CD14-positive monocyte (primary cell): ENCODE results near the gene ADGRF5. TPM values are rescaled to one million over a fixed set of nuclear protein-coding genes. Genes with fewer than 3 reads are reported as not detected.

Experiments used
- DNase-seq, 3 donors: peaks; one replicate each; pipeline ENCODE4 v3.0.0-alpha.2; 2011 to 2022
- H2AFZ ChIP-seq: 2 replicates; pipeline ENCODE4 v1.6.0; 2012; ENCODE audit warnings: mild to moderate bottlenecking, low read depth, low read length, inconsistent platforms; ENCODE audit not compliant: insufficient read depth, poor library complexity, severe bottlenecking
- H3K27ac ChIP-seq, 2 donors: 1 replicate in 1 of 2; 2 replicates in 1 of 2; pipeline ENCODE4 v1.5.1; 2012 to 2013; ENCODE audit warnings: low read length in 2 of 2, control low read depth in 1 of 2, inconsistent platforms in 1 of 2, low read depth in 1 of 2, mild to moderate bottlenecking in 1 of 2
- H3K27me3 ChIP-seq, 2 donors: one replicate each; pipeline versions ENCODE4 v1.6.0 to v1.6.1; 2011 to 2013; ENCODE audit warnings: low read length in 2 of 2; ENCODE audit not compliant: control insufficient read depth in 2 of 2, insufficient read depth in 2 of 2
- H3K36me3 ChIP-seq, 2 donors: replicated peaks in 1 of 2; 1 replicate in 1 of 2; 2 replicates in 1 of 2; pipeline versions ENCODE4 v1.5.1 to v1.6.1; 2012 to 2013; ENCODE audit warnings: low read length in 2 of 2, control low read depth in 1 of 2, inconsistent platforms in 1 of 2, mild to moderate bottlenecking in 1 of 2; ENCODE audit not compliant: insufficient read depth in 2 of 2, control insufficient read depth in 1 of 2
- H3K4me1 ChIP-seq, 2 donors: 1 replicate in 1 of 2; 2 replicates in 1 of 2; pipeline versions ENCODE4 v1.5.1 to v1.6.1; 2012 to 2013; ENCODE audit warnings: low read length in 2 of 2, control low read depth in 1 of 2, inconsistent platforms in 1 of 2, mild to moderate bottlenecking in 1 of 2, moderate library complexity in 1 of 2; ENCODE audit not compliant: insufficient read depth in 2 of 2, control insufficient read depth in 1 of 2
- H3K4me2 ChIP-seq: replicated peaks from 2 replicates; pipeline ENCODE3; 2012; ENCODE audit warnings: low read length, moderate library complexity, mild to moderate bottlenecking; ENCODE audit not compliant: poor library complexity, severe bottlenecking; ENCODE audit errors: extremely low read depth
- H3K4me3 ChIP-seq, 3 experiments: fragments of 200-600 bp in 1 of 3; sonication (generic) in 1 of 3; replicated peaks in 1 of 3; 1 replicate in 2 of 3; 2 replicates in 1 of 3; pipeline ENCODE4 v1.5.1; 2011 to 2013; ENCODE audit warnings: low read length in 3 of 3, mild to moderate bottlenecking in 3 of 3, control low read depth in 2 of 3, low read depth in 2 of 3, inconsistent platforms in 1 of 3, moderate library complexity in 1 of 3
- H3K79me2 ChIP-seq: 2 replicates; pipeline ENCODE4 v1.6.0; 2012; ENCODE audit warnings: mild to moderate bottlenecking, control low read depth, inconsistent platforms, low read length, moderate library complexity; ENCODE audit not compliant: insufficient read depth
- H3K9ac ChIP-seq: 2 replicates; pipeline ENCODE4 v1.6.0; 2017; ENCODE audit warnings: low read length, mild to moderate bottlenecking; ENCODE audit not compliant: insufficient read depth, poor library complexity, severe bottlenecking
- H3K9me3 ChIP-seq, 2 donors: replicated peaks in 1 of 2; 1 replicate in 1 of 2; 2 replicates in 1 of 2; pipeline versions ENCODE4 v1.5.1 to v1.6.1; 2012 to 2013; ENCODE audit warnings: low read length in 2 of 2, control low read depth in 1 of 2; ENCODE audit not compliant: control insufficient read depth in 1 of 2, insufficient read depth in 1 of 2
- H4K20me1 ChIP-seq: 2 replicates; pipeline ENCODE4 v1.6.0; 2012; ENCODE audit warnings: mild to moderate bottlenecking, low read length, control low read depth, moderate library complexity; ENCODE audit not compliant: insufficient read depth
- H3K27ac Mint-ChIP-seq, 7 donors: one replicate each; pipeline ENCODE4 v1.8.0; 2020; ENCODE audit warnings: mild to moderate bottlenecking in 7 of 7, mixed read lengths in 7 of 7, moderate library complexity in 6 of 7, inconsistent platforms in 2 of 7
- H3K27me3 Mint-ChIP-seq, 3 donors: one replicate each; pipeline ENCODE4 v1.8.0; 2021 to 2022; ENCODE audit warnings: low read depth in 3 of 3, mild to moderate bottlenecking in 3 of 3, mixed read lengths in 3 of 3, moderate library complexity in 3 of 3, inconsistent platforms in 1 of 3
- H3K36me3 Mint-ChIP-seq, 2 donors: one replicate each; pipeline ENCODE4 v1.8.0; 2020; ENCODE audit warnings: mixed read lengths in 2 of 2, inconsistent platforms in 1 of 2, mild to moderate bottlenecking in 1 of 2
- H3K4me1 Mint-ChIP-seq: one replicate; pipeline ENCODE4 v1.8.0; 2020; ENCODE audit warnings: mild to moderate bottlenecking, mixed read lengths
- H3K4me3 Mint-ChIP-seq, 2 donors: one replicate each; pipeline ENCODE4 v1.8.0; 2020; ENCODE audit warnings: mild to moderate bottlenecking in 2 of 2, mixed read lengths in 2 of 2, moderate library complexity in 1 of 2
- H3K9me3 Mint-ChIP-seq, 7 donors: one replicate each; pipeline ENCODE4 v1.8.0; 2020 to 2022; ENCODE audit warnings: mixed read lengths in 7 of 7, mild to moderate bottlenecking in 6 of 7, moderate library complexity in 6 of 7, inconsistent platforms in 2 of 7
- WGBS: methylation state at CpG from one replicate; pipeline ENCODE4 v1.1.5; 2013; ENCODE audit warnings: missing lambda C conversion rate; ENCODE audit not compliant: insufficient coverage; 5-methylcytosine and 5-hydroxymethylcytosine counted together
- intact Hi-C, 2 donors: fragments of 100-400 bp; cut with micrococcal nuclease; formaldehyde crosslinking; loops; one replicate each; pipeline versions ENCODE4 v1.15.0 to v1.15.1; 2023
- polyA plus RNA-seq, 3 donors: library from polyadenylated mRNA; depleted of rRNA in 1 of 3; unstranded in 2 of 3; stranded (reverse) in 1 of 3; fragments of 300-500 nt in 2 of 3; fragments of >200 nt in 1 of 3; fragmentation: Illumina TruSeq in 2 of 3; gene quantifications; 1 replicate in 2 of 3; 2 replicates in 1 of 3; pipeline ENCODE4 v1.2.3, GENCODE V29; 2012 to 2021
- TF ChIP-seq, protein P1 (sequence below): fragments of 200-600 bp; IDR thresholded peaks from one replicate; pipeline ENCODE4 v1.8.0; 2022; ENCODE audit warnings: antibody characterized with exemption, mild to moderate bottlenecking

The ADGRF5 gene
- polyA plus RNA-seq, 3 donors: not detected

DNA sequence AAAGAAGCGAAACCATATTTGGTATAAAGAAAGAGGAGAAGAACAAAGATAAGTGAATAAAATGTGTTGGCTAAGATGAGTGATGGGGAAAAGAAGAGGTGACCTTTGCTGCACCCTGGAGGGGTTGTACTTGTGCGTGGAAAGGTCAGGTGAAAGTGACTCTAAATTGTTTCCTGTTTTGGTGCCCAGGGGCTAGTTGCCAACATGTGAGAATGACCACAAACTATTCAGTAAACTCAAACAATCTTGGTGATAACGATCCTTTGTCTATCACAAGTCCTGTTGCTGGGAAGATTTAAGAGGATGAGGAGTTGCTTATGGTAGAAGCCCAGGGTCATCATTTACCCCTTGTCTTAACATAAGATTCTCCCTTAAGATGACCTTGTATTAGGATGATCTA, 57.9 kb downstream of the ADGRF5 start:
- Histone ChIP-seq H4K20me1 (no peaks in the 10 kb centered on the region), H3K27me3 (no peaks in the 10 kb centered on the region), H3K9me3 (no peaks in the 10 kb centered on the region), H3K4me3 (no peak overlapping the region), H3K4me1 (no peaks in the 10 kb centered on the region), H3K9ac (no peak overlapping the region), H3K4me2 (no peak overlapping the region), H2AFZ (no peak overlapping the region), H3K27ac (no peak overlapping the region), H3K36me3 (no peaks in the 10 kb centered on the region), H3K79me2 (no peaks in the 10 kb centered on the region)
- H3K4me1 Mint-ChIP-seq: no peaks in the 10 kb centered on the region
- H3K27me3 Mint-ChIP-seq: peaks cover 0 to 2% (median 0%) of the 10 kb centered on the region in 3 donors
- H3K4me3 Mint-ChIP-seq: no peak overlapping the region
- intact Hi-C loops: no loop called here
- H3K9me3 Mint-ChIP-seq: no peaks in the 10 kb centered on the region
- no peak overlapping the region for H3K27ac Mint-ChIP-seq
- 100% methylated on average over 1 of the region's 3 CpGs for WGBS
- DNase-seq: no peak
- H3K36me3 Mint-ChIP-seq: no peaks in the 10 kb centered on the region
- TF ChIP-seq, protein P1, sequence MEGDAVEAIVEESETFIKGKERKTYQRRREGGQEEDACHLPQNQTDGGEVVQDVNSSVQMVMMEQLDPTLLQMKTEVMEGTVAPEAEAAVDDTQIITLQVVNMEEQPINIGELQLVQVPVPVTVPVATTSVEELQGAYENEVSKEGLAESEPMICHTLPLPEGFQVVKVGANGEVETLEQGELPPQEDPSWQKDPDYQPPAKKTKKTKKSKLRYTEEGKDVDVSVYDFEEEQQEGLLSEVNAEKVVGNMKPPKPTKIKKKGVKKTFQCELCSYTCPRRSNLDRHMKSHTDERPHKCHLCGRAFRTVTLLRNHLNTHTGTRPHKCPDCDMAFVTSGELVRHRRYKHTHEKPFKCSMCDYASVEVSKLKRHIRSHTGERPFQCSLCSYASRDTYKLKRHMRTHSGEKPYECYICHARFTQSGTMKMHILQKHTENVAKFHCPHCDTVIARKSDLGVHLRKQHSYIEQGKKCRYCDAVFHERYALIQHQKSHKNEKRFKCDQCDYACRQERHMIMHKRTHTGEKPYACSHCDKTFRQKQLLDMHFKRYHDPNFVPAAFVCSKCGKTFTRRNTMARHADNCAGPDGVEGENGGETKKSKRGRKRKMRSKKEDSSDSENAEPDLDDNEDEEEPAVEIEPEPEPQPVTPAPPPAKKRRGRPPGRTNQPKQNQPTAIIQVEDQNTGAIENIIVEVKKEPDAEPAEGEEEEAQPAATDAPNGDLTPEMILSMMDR: no peak

DNA sequence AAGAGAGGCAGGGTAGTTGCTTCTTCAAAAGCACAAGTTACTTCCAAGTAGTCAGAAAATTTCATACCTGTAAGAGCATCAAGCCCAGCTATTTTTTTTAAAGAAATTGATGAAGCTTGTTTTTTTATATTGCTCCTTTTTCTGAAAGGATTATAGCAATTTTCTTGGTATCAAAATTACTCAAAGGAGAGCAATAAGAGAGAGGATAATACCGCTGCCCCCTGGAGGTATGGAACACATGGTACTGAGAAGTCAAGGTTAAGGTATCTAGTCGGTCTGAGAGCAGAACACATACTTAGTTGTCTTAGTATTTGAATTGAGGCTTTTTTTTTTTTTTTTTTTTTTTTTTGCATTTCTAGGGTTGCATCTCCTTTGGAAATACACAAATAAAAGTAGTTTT, 59.4 kb downstream of the ADGRF5 start:
- no peaks in the 10 kb centered on the region for H3K36me3 Mint-ChIP-seq
- Histone ChIP-seq H3K9ac (no peak overlapping the region), H3K4me1 (no peaks in the 10 kb centered on the region), H3K4me2 (no peak overlapping the region), H3K36me3 (no peaks in the 10 kb centered on the region), H3K4me3 (no peak overlapping the region), H4K20me1 (no peaks in the 10 kb centered on the region), H3K9me3 (no peaks in the 10 kb centered on the region), H3K27ac (no peak overlapping the region), H2AFZ (no peak overlapping the region), H3K27me3 (no peaks in the 10 kb centered on the region), H3K79me2 (no peaks in the 10 kb centered on the region)
- H3K27me3 Mint-ChIP-seq: peaks cover 0 to 2% (median 1%) of the 10 kb centered on the region in 3 donors
- no peaks in the 10 kb centered on the region for H3K4me1 Mint-ChIP-seq
- 63% methylated on average over 2 of the region's 2 CpGs for WGBS
- H3K9me3 Mint-ChIP-seq: no peaks in the 10 kb centered on the region
- intact Hi-C loops: no loop called here
- no peak for DNase-seq
- TF ChIP-seq, protein P1: peak; percentile 15
- no peak overlapping the region for H3K27ac Mint-ChIP-seq
- H3K4me3 Mint-ChIP-seq: no peak overlapping the region
